Breast epithelium (tissue), 4 donors: ENCODE data around the gene CTCFL. TPM values are rescaled to one million over a fixed set of nuclear protein-coding genes. Genes with fewer than 3 reads are reported as not detected.

Experiments
- DNase-seq, 2 donors: peaks; one replicate each; pipeline ENCODE4 v3.0.0-alpha.2; 2019; ENCODE audit warnings: low spot score in 2 of 2
- H3K27ac ChIP-seq, 2 donors: fragments of 200-600 bp; sonication (generic) in 1 of 2; one replicate each; pipeline ENCODE4 v1.5.1; 2016 to 2019; ENCODE audit warnings: mild to moderate bottlenecking in 1 of 2
- H3K27me3 ChIP-seq, 2 donors: fragments of 200-600 bp; sonication (generic) in 1 of 2; one replicate each; pipeline versions ENCODE4 v1.5.1 to v1.6.0; 2017 to 2019; ENCODE audit warnings: control low read depth in 1 of 2, mild to moderate bottlenecking in 1 of 2
- H3K36me3 ChIP-seq: fragments of 200-600 bp; one replicate; pipeline ENCODE4 v1.5.1; 2019
- H3K4me1 ChIP-seq, 2 donors: fragments of 200-600 bp; sonication (generic); one replicate each; pipeline ENCODE4 v1.5.1; 2016 to 2019; ENCODE audit warnings: control low read depth in 1 of 2
- H3K4me3 ChIP-seq, 3 donors: fragments of 200-600 bp; sonication (generic); 1 replicate in 2 of 3; 2 replicates in 1 of 3; pipeline ENCODE4 v1.5.1; 2016 to 2019; ENCODE audit warnings: mild to moderate bottlenecking in 3 of 3, moderate library complexity in 2 of 3
- H3K9me3 ChIP-seq, 2 donors: fragments of 200-600 bp; sonication (generic) in 1 of 2; one replicate each; pipeline ENCODE4 v1.5.1; 2016 to 2019; ENCODE audit warnings: control low read depth in 1 of 2
- POLR2A ChIP-seq: fragments of 450-650 bp; IDR thresholded peaks from one replicate; pipeline ENCODE4 v1.6.1; 2016; ENCODE audit warnings: antibody characterized with exemption, mild to moderate bottlenecking, moderate library complexity
- POLR2AphosphoS5 ChIP-seq, 3 donors: sonication (generic); formaldehyde crosslinking; IDR thresholded peaks; one replicate each; pipeline ENCODE4 v1.6.1; 2017; ENCODE audit warnings: antibody characterized with exemption in 3 of 3
- intact Hi-C: fragments of 100-400 bp; cut with DNase I; formaldehyde crosslinking; loops from one replicate; pipeline ENCODE4 v1.15.1; 2023; ENCODE audit warnings: low total_unique reads
- total RNA-seq, 3 donors: library from RNA; depleted of rRNA; stranded (reverse); fragments of >200 nt; gene quantifications; one replicate each; pipeline ENCODE4 v1.1.0, GENCODE V29; 2016
- TF ChIP-seq, protein P1 (sequence below), 3 donors: fragments of 450-650 bp; IDR thresholded peaks; one replicate each; pipeline ENCODE4 v1.5.1; 2016 to 2017; ENCODE audit warnings: antibody characterized with exemption in 3 of 3, mild to moderate bottlenecking in 3 of 3, moderate library complexity in 3 of 3

Gene CTCFL
- total RNA-seq, 3 donors from 2014 or later = not detected

DNA sequence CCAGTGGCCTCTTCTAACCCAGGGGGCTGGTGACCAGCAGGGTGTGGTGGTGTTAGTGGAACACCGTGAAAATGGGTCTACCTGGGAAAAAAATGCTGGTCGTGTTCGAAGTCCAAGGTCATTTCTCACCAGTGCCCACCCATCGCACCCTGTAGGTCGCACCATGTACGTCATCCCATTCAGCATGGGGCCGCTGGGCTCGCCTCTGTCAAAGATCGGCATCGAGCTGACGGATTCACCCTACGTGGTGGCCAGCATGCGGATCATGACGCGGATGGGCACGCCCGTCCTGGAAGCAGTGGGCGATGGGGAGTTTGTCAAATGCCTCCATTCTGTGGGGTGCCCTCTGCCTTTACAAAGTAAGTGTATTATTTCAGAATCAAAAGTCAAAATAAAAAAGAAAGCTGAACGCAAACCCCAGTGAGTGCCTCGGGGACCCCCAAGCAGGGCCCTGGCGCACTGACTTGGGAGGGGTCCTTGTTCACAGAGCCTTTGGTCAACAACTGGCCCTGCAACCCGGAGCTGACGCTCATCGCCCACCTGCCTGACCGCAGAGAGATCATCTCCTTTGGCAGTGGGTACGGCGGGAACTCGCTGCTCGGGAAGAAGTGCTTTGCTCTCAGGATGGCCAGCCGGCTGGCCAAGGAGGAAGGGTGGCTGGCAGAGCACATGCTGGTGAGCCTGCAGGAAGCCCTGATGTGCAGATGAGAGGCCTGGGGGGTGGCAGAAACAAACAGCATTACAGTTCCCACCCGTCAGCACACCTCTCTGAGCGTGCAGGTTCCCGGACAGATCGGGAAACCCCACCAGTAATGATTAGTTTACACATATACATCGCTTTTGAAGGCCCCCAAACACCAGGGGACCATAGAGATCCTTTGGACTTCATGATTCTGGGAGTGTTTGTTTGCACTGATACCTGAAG, 37.9 kb upstream of the CTCFL start:
- Histone ChIP-seq H3K27me3 (peaks cover 0 to 19% of the 10 kb centered on the region in 2 donors), H3K36me3 (no peaks in the 10 kb centered on the region), H3K4me1 (no peaks in the 10 kb centered on the region), H3K27ac (no peak overlapping the region), H3K4me3 (no peak overlapping the region), H3K9me3 (no peaks in the 10 kb centered on the region)
- TF ChIP-seq POLR2A (no peak), POLR2AphosphoS5 (IDR thresholded peaks at IDR 0.05) (no peak)
- TF ChIP-seq, protein P1, sequence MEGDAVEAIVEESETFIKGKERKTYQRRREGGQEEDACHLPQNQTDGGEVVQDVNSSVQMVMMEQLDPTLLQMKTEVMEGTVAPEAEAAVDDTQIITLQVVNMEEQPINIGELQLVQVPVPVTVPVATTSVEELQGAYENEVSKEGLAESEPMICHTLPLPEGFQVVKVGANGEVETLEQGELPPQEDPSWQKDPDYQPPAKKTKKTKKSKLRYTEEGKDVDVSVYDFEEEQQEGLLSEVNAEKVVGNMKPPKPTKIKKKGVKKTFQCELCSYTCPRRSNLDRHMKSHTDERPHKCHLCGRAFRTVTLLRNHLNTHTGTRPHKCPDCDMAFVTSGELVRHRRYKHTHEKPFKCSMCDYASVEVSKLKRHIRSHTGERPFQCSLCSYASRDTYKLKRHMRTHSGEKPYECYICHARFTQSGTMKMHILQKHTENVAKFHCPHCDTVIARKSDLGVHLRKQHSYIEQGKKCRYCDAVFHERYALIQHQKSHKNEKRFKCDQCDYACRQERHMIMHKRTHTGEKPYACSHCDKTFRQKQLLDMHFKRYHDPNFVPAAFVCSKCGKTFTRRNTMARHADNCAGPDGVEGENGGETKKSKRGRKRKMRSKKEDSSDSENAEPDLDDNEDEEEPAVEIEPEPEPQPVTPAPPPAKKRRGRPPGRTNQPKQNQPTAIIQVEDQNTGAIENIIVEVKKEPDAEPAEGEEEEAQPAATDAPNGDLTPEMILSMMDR (IDR thresholded peaks at IDR 0.05) = no peak
- intact Hi-C loops = no loop called here
- no peak for DNase-seq

DNA sequence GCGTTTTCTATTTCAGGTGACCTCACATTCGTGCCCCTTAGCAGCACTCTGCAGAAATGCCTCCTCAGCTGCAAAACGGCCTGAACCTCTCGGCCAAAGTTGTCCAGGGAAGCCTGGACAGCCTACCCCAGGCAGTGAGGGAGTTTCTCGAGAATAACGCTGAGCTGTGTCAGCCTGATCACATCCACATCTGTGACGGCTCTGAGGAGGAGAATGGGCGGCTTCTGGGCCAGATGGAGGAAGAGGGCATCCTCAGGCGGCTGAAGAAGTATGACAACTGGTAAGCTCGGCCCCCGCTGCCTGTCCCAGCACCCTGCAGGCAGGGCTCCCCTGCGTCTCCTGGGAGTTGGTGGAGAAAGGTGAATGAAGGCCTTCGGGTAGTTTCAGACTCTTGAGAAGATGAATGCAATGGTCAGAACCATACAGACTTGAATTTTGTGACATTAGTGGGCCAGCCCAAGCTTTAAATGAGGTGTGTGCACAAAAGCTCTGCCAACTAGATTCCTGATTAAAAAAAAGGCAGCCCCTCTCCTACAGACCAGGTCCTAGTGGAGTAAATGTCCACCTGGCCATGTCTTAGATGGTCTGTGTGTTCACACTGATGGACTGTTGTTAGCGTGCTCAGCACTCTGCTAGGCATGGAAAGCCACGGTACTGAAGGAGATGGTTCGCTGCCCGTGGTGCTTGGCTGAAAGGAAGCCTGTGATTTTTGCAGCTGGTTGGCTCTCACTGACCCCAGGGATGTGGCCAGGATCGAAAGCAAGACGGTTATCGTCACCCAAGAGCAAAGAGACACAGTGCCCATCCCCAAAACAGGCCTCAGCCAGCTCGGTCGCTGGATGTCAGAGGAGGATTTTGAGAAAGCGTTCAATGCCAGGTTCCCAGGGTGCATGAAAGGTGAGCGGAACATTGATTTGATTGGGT, 36.7 kb upstream of the CTCFL start:
- Histone ChIP-seq H3K9me3 (no peaks in the 10 kb centered on the region), H3K4me1 (no peaks in the 10 kb centered on the region), H3K27ac (no peak overlapping the region), H3K36me3 (no peaks in the 10 kb centered on the region), H3K27me3 (peaks cover 0 to 18% of the 10 kb centered on the region in 2 donors), H3K4me3 (no peak overlapping the region)
- intact Hi-C loops = no loop called here
- DNase-seq = no peak
- no peak for TF ChIP-seq POLR2AphosphoS5 (IDR thresholded peaks at IDR 0.05)
- no peak for TF ChIP-seq POLR2A
- TF ChIP-seq, protein P1 (IDR thresholded peaks at IDR 0.05) = no peak

DNA sequence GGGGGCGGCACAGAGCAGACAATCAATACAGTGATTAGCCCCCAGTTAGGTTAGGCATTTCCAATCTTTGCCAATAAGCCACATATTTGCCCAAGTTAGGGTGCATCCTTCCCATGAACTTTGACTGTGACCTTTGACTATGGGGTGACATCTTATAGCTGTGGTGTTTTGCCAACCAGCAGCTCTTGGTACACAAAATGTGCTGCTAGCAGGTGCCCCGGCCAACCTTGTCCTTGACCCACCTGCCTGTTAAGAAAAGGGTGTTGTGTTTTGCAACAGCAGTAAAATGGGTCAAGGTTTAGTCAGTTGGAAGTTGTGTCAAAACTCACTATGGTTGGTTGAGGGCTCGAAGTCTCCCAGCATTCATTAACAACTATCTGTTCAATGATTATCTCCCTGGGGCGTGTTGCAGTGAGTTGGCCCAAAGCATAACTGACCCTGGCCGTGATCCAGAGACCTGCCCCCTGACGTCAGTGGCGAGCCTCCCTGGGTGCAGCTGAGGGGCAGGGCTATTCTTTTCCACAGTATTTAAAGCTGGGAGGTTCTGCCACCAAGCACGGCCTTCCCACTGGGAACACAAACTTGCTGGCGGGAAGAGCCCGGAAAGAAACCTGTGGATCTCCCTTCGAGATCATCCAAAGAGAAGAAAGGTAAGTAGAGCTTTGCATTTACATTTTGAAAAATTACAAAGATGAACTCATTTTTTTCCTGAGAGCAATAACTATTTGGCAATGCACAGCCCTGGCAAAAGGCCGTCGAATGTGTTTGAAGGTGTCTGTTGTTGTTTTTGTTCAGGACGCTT, 35.8 kb upstream of the CTCFL start, which contains the start of gene PCK1:
Gene PCK1, plus strand, starts transcription at position 557 of the 802 bp plus-strand sequence. CDS start 302 bp downstream, outside the sequence.
- Histone ChIP-seq H3K27ac (no peak within 1 kb of the TSS), H3K4me1 (no peaks in the 10 kb centered on the region), H3K27me3 (peaks cover 0 to 18% of the 10 kb centered on the region in 2 donors), H3K4me3 (no peak within 1 kb of the TSS), H3K9me3 (no peaks in the 10 kb centered on the region), H3K36me3 (no peaks in the 10 kb centered on the region)
- TF ChIP-seq POLR2A (no peak), POLR2AphosphoS5 (IDR thresholded peaks at IDR 0.05) (no peak)
- TF ChIP-seq, protein P1 (IDR thresholded peaks at IDR 0.05) = no peak
- intact Hi-C loops = no loop called here
- DNase-seq = no peak

DNA sequence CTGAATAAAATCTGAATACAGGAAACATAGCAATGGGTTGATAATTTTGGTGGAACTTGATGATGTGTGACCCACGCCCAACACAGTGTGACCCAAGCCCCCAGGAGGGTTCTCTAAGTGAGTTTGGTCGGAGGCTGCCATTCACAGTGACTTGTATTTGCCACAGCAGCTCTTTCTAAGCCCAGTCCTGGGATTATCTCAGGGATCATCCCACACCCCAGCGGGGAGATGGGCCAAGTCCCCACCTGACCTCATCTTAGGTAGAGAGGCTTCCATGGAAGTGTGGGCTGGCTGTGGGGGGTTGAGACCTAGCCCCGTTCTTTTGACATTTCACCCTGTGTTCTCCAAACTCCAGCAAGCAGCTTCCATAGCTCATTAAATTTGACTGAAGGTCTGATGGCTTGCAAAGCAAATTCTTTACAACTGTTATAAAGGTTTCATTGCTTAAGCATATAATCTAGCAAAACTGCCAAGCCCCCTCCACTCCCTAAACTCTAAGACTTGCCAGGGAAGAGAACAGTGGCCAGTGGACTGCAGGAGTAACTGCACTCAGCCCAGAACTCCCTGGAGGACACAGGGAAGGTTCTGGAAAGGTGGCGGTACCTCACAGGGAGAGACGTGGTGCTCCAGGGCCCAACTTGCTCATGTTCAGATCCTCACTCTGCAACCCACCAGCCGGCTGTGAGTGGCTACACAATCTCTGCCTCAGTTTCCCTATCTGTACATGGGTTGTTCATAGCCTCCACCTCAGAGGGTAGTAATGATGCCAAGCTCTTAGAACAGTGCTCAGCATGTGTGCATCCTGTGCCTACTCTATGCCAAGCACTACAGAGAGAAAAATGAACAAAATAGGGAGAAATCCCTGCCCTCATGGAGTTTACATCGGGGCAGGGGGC, 35.0 kb upstream of the CTCFL start:
- Histone ChIP-seq H3K27ac (no peak overlapping the region), H3K36me3 (no peaks in the 10 kb centered on the region), H3K4me3 (no peak overlapping the region), H3K9me3 (no peaks in the 10 kb centered on the region), H3K27me3 (peaks cover 0 to 18% of the 10 kb centered on the region in 2 donors), H3K4me1 (no peaks in the 10 kb centered on the region)
- intact Hi-C loops = loop anchor here (5.0 kb wide), 1 partner anchor 1228 kb away; no protein-coding TSS in a partner anchor
- TF ChIP-seq, protein P1 (IDR thresholded peaks at IDR 0.05) = no peak
- TF ChIP-seq POLR2AphosphoS5 (IDR thresholded peaks at IDR 0.05) (no peak), POLR2A (no peak)
- DNase-seq = no peak
